ENCODE results near the gene RPS6KA3. TPM values are rescaled to one million over a fixed set of nuclear protein-coding genes. Genes with fewer than 3 reads are reported as not detected.

Gene RPS6KA3
- total RNA-seq (2022; extraction: Qiagen RNA extraction; ENCODE audit: low read depth): 27.4 to 59.2 TPM (median 53.0 TPM) in 5 replicates

DNA sequence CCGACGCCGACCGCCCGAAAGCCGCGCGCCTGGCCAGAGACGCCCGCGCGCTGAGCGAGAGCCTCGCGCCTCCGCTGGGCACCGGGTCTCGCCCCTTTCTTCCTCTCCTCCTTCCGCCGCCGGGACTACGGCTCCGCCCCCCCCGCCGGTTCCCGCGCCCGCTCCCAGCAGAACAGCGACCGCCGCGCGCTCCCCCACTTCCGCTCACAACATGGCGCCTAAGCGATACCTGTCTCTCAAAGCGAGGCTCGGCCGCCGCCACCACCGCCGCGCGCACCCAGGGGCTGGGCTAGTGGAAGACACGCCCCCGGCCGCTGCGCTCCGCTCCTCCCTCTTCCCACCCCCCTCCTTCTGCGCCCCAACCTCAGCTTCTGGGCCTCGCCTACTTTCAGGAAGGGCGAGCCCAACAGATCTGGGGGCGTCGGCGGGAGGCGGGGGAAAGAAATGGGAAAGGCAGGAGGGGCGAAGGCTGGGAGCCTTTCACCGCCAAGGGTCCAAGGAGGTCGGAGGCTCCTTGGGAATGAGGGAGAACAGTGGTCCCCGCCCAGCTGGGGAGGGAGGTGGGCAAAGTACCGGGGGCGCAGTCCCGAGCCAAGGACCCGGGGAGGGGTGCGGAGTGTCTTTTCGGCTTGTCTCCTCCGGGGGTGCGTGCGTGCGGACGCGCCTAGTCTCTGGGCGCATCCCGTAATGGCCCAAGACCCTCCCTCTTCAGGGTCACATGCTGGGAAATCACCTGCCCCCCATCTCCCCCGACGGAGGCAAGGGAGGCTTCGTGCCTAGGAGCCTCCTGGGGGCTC is at the start of gene RPS6KA3:
TSS of gene RPS6KA3 (minus strand) at position 100 of the 797 bp plus-strand sequence. CDS start 277 bp downstream, outside the sequence.

DNA sequence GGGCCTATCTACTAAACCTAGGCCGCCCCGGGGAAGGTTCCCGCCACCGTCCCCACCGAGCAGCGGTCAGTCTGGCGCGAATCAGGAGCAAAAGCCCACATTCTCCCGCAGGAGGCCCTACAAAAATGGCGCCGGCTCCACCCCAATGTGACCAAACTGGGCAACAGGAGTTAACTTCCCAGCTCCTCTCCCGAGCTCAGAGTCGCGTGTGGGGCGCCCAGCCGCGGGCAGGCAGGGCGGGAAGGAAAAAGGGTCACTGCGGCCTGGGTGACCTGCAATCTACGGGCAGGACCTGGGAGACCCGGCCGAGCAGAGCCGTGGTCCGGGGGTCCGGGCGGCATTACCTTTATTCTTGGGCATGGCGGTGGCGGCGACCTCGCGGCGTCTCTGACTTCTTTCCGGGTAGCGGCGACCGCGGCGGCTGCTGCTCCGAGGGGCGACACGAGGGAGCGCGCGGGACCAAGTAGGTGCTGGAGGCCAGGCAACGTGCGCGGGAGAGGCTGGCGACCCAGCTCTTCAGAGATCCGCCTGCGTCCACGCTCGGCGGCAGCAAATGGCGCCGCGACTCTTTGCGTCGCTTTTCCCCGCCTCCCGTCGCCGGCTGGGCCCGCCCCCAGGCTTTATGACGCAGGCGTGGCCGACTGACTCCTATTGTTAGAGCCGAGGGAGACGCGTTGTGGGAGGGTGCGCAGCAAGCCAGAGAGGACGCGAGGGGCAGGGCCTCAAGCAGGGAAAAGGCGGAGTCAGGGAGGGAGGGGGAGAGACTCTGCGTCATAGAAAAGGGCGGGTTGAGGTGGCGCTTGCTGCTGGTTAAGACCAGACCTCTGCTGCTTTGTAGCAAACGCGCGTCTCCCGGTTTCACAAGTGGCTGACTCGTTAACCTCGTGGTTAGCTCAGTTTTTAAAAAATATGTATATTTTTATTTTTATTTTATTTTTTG is 125.2 kb downstream of the RPS6KA3 start, which contains the start of gene EIF1AX:
TSS of gene EIF1AX (minus strand) at position 558 of the 940 bp plus-strand sequence. CDS start at position 360, 198 bp downstream.

DNA sequence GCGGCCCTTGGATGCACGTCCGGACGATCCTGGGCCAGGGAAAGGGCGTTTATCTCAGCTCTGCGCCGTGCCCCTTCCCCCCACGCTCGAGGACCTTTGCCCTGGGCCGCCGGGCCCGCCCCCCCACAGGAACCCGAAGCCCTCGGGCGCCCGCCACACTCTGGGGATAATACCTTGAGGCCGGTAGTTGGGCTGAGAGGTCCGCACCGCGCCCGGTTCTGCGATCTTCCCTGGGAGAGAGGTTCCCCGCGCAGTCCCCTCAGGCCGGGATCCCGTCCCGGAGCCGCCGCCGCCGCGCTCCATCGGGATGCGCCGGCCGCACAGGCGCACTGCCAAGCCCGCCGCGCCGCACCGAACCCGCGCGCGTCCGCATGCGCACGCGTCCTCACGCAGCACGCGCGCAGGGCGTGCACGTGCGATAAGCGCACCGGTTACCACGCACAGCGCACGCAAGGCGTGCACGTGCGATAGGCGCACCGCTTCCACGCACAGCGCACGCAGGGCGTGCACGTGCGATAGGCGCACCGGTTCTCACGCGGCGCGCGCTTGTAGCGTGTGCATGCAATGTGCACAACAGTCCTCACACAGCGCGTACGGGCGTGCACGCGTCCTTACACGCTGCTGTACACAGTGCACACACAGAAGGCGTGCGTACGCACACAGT is 150.0 kb downstream of the RPS6KA3 start, which contains the start of gene MAP7D2:
TSS of gene MAP7D2 (minus strand) at position 331 of the 664 bp plus-strand sequence. CDS start at position 303, 28 bp downstream.

Other genes with a start within 250 kb of the RPS6KA3 start
- gene MAP7D2, start 150.0 kb downstream of the RPS6KA3 start, total RNA-seq (2022; extraction: Qiagen RNA extraction; ENCODE audit: low read depth): 5.5 to 6.5 TPM (median 6.0 TPM) in 5 replicates
- 81.9 to 116 TPM (median 106 TPM) in 5 replicates for gene EIF1AX, start 125.1 kb downstream of the RPS6KA3 start, total RNA-seq (2022; extraction: Qiagen RNA extraction; ENCODE audit: low read depth)

All from A549 treated with RU486 at 1 μM for 4 hours (cell line).